Stimulated activated effector memory CD8-positive, alpha-beta T cell treated with anti-CD3 and anti-CD28 coated beads, Interleukin-12 subunit alpha, Interleukin-12 subunit beta, amount 100 ng/mL, for 72 hours (primary cell): ENCODE data around the gene DNAH17.

ENCODE experiments used
- ATAC-seq: fragments of 150-1000 bp; cut with Tn5 transposase; 2 replicates; pipeline ENCODE4 v1.10.0; 2021
- DNase-seq, 2 donors: peaks; one replicate each; pipeline ENCODE4 v3.0.0; 2021 to 2022; ENCODE audit warnings: low spot score in 2 of 2
- H3K27ac Mint-ChIP-seq: one replicate; pipeline ENCODE4 v1.8.0; 2022; ENCODE audit warnings: mild to moderate bottlenecking, mixed read lengths
- H3K36me3 Mint-ChIP-seq: one replicate; pipeline ENCODE4 v1.8.0; 2022; ENCODE audit warnings: mild to moderate bottlenecking, mixed read lengths
- H3K4me1 Mint-ChIP-seq: one replicate; pipeline ENCODE4 v1.8.0; 2022; ENCODE audit warnings: mixed read lengths
- H3K4me3 Mint-ChIP-seq: one replicate; pipeline ENCODE4 v1.8.0; 2022; ENCODE audit warnings: mild to moderate bottlenecking, mixed read lengths
- H3K9me3 Mint-ChIP-seq: one replicate; pipeline ENCODE4 v1.8.0; 2022; ENCODE audit warnings: mixed read lengths

The DNAH17 gene

GRCh38 chr17:78589885-78590284 lies 12.7 kb upstream of the DNAH17 start:
- ATAC-seq (no peak), DNase-seq (no peak)
- Mint-ChIP-seq H3K4me3 (no peak overlapping the region), H3K4me1 (peaks cover 5% of the 10 kb centered on the region), H3K9me3 (no peaks in the 10 kb centered on the region), H3K27ac (no peak overlapping the region), H3K36me3 (peaks cover 5% of the 10 kb centered on the region)

- H3K4me1 Mint-ChIP-seq = peaks cover 5% of the 10 kb centered on the region
- no peak overlapping the region for H3K4me3 Mint-ChIP-seq
- H3K27ac Mint-ChIP-seq = no peak overlapping the region
These were observed 12.0 kb upstream of the DNAH17 start for GRCh38 chr17:78589031-78589675.

GRCh38 chr17:78588258-78589030 lies 11.2 kb upstream of the DNAH17 start:
- ATAC-seq (no peak), DNase-seq (no peak)
- H3K36me3 Mint-ChIP-seq = peaks cover 5% of the 10 kb centered on the region
- no peak overlapping the region for H3K27ac Mint-ChIP-seq
- no peaks in the 10 kb centered on the region for H3K9me3 Mint-ChIP-seq
- H3K4me3 Mint-ChIP-seq = no peak overlapping the region
- peaks cover 9% of the 10 kb centered on the region for H3K4me1 Mint-ChIP-seq

More at GRCh38 chr17:78589031-78589675, 12.0 kb upstream of the DNAH17 start:
- peaks cover 5% of the 10 kb centered on the region for H3K36me3 Mint-ChIP-seq
- DNase-seq (no peak), ATAC-seq (no peak)
- no peaks in the 10 kb centered on the region for H3K9me3 Mint-ChIP-seq

GRCh38 chr17:78585006-78585630 lies 7.9 kb upstream of the DNAH17 start:
- ATAC-seq = no peak
- Mint-ChIP-seq H3K4me3 (no peak overlapping the region), H3K9me3 (no peaks in the 10 kb centered on the region), H3K27ac (no peak overlapping the region), H3K36me3 (peaks cover 5% of the 10 kb centered on the region), H3K4me1 (peaks cover 7% of the 10 kb centered on the region)
- no peak for DNase-seq

DNA sequence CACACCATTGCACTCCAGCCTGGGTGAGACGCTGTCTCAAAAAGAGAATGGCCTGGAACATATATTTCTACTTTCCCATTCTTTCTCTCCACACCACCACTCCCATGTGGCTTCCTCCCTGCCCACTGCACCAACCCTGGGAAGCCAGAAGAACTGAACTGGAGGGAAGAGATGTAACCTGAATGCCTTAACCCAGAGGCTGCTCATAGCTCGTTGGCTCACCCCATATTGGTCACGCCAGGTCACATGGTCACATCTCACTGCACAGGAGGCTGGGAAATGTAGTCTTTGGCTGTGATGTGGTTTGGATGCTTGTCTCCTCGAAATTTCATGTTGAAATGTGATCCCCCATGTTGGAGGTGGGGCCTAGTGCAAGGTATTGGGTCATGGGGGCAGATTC lies 5.9 kb upstream of the DNAH17 start:
- DNase-seq (no peak), ATAC-seq (peak; percentile 45)
- no peak overlapping the region for H3K27ac Mint-ChIP-seq
- H3K4me3 Mint-ChIP-seq = no peak overlapping the region
- H3K4me1 Mint-ChIP-seq = peaks cover 7% of the 10 kb centered on the region
- no peaks in the 10 kb centered on the region for H3K9me3 Mint-ChIP-seq
- H3K36me3 Mint-ChIP-seq = peaks cover 5% of the 10 kb centered on the region

- no peaks in the 10 kb centered on the region for H3K9me3 Mint-ChIP-seq
- no peak overlapping the region for H3K27ac Mint-ChIP-seq
- H3K4me3 Mint-ChIP-seq = no peak overlapping the region
These were observed 4.1 kb upstream of the DNAH17 start for GRCh38 chr17:78581304-78581703.

GRCh38 chr17:78580277-78580804 lies 3.1 kb upstream of the DNAH17 start:
- Mint-ChIP-seq H3K27ac (no peak overlapping the region), H3K36me3 (no peaks in the 10 kb centered on the region), H3K4me3 (no peak overlapping the region), H3K9me3 (no peaks in the 10 kb centered on the region), H3K4me1 (peaks cover 7% of the 10 kb centered on the region)
- ATAC-seq (no peak), DNase-seq (no peak)

More at GRCh38 chr17:78581304-78581703, 4.1 kb upstream of the DNAH17 start:
- DNase-seq (no peak), ATAC-seq (no peak)
- Mint-ChIP-seq H3K4me1 (peaks cover 7% of the 10 kb centered on the region), H3K36me3 (no peaks in the 10 kb centered on the region)

- Mint-ChIP-seq H3K9me3 (no peaks in the 10 kb centered on the region), H3K4me1 (no peaks in the 10 kb centered on the region), H3K36me3 (no peaks in the 10 kb centered on the region), H3K4me3 (no peak overlapping the region), H3K27ac (no peak overlapping the region)
- ATAC-seq (no peak), DNase-seq (no peak)
These were observed 645 bp downstream of the DNAH17 start for GRCh38 chr17:78576389-78577112.

DNA sequence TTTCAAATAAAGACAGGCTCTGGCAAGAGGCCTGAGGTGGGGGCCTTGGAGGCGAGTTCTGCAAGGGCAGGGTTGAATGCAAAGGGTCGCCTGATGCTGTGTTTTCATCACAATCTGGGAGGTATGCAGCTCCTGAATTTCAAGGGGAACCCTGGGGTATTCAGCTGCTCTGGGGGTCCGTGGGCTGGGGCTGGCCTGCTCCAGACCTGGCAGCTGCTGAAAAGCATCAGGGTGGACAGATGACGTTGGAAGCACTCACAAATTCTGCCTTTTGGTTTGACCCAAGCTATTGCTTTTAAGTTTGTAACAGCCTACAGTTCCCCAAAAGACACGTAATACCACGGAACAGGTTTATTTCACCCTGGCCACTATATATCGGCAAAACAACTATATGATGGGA lies 1.3 kb downstream of the DNAH17 start:
- no peak for ATAC-seq
- H3K27ac Mint-ChIP-seq = no peak overlapping the region
- H3K4me1 Mint-ChIP-seq = no peaks in the 10 kb centered on the region
- no peak overlapping the region for H3K4me3 Mint-ChIP-seq
- no peaks in the 10 kb centered on the region for H3K36me3 Mint-ChIP-seq
- no peak for DNase-seq
- H3K9me3 Mint-ChIP-seq = no peaks in the 10 kb centered on the region

- H3K4me3 Mint-ChIP-seq = no peak overlapping the region
- DNase-seq (no peak), ATAC-seq (no peak)
- H3K27ac Mint-ChIP-seq = no peak overlapping the region
- H3K4me1 Mint-ChIP-seq = no peaks in the 10 kb centered on the region
- H3K36me3 Mint-ChIP-seq = no peaks in the 10 kb centered on the region
- H3K9me3 Mint-ChIP-seq = no peaks in the 10 kb centered on the region
These were observed 1.9 kb downstream of the DNAH17 start for GRCh38 chr17:78575340-78575739.

DNA sequence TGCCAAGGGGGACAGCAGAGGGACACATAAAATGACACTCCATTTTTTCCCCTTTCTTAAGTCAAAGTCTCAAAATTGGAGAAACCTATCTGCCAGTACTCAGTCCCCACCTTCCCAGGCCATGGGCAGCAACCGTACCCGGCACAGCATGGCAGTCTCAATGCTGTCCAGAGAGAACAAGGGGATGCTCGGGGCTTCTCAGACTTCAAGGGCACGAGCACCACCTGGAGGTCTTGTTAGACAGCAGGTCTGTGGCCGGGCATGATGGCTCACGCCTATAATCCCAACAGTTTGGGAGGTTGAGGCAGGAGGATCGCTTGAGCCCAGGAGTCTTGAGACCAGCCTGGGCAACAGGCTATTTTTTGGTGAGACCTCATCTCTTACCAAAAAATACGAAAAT lies 3.2 kb downstream of the DNAH17 start:
- Mint-ChIP-seq H3K4me3 (no peak overlapping the region), H3K36me3 (no peaks in the 10 kb centered on the region), H3K27ac (no peak overlapping the region), H3K9me3 (no peaks in the 10 kb centered on the region), H3K4me1 (no peaks in the 10 kb centered on the region)
- ATAC-seq = no peak
- no peak for DNase-seq

DNA sequence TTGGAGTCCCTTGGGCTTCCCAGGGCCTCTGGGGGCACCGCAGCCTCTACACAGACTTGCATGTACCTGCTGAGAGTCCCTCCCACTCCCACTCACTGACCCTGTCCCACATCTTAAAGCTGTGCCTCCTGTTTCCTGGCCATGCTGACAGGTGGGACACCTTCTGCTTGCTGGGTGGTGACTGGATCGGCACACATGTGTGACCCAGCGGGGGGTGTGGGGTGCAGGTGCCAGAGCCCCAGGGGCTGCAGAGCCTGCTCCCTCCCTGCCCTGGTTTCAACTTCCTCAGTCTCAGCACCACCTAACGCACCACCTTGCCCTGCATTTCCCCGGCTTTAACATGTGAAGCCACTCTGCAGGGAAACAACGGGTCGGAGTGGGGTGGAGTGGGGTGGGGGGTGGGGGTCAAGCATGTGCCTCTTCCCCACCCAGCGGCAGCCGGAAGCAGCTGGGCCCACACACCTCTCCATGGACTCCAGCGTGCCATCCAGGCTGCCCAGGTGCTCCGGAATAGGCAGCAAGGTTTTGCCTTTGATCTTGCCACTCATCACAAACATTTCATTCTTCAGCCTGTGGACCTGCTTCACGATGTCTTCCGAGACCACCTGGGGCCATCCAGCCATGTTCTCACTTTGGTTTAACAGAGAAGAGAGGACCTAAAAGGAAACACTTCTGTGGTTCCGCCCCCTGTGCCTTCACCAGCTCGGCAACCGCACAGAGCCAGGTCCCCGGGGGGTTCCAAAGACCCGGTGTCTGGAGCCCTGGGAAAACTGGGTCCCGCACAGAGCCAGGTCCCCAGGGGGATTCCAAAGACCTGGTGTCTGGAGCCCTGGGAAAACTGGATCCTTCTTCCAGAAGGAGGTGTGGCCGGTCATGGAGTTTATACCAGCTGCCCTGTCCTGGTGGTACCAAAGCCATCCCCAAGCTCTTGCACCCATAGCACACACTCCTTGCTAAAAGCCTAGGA lies 4.7 kb downstream of the DNAH17 start:
- H3K36me3 Mint-ChIP-seq = no peaks in the 10 kb centered on the region
- H3K4me1 Mint-ChIP-seq = no peaks in the 10 kb centered on the region
- ATAC-seq = no peak
- H3K9me3 Mint-ChIP-seq = no peaks in the 10 kb centered on the region
- H3K27ac Mint-ChIP-seq = no peak overlapping the region
- H3K4me3 Mint-ChIP-seq = no peak overlapping the region
- DNase-seq = no peak

DNA sequence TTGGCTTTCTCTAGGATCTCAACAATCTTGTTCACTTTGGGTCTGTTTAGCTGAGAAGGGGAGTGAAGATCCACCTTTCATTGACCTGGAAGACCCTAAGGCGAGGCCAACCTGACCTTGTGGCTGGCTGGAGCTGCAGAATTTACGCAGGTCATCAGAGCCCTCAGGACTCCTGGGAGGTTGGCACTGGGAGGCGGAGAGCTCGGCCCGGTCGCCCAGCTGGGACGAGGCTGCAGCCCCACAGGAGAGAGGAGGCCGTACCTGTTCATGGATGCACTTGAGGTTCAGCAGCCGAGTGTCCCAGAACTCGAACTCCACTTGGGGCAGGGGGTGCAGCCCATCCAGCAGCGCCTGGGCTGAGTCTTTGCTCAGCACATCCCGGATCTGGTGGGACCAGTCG lies 5.9 kb downstream of the DNAH17 start:
- ATAC-seq = no peak
- H3K4me3 Mint-ChIP-seq = no peak overlapping the region
- no peak for DNase-seq
- H3K9me3 Mint-ChIP-seq = no peaks in the 10 kb centered on the region
- no peak overlapping the region for H3K27ac Mint-ChIP-seq
- H3K4me1 Mint-ChIP-seq = no peaks in the 10 kb centered on the region
- no peaks in the 10 kb centered on the region for H3K36me3 Mint-ChIP-seq

DNA sequence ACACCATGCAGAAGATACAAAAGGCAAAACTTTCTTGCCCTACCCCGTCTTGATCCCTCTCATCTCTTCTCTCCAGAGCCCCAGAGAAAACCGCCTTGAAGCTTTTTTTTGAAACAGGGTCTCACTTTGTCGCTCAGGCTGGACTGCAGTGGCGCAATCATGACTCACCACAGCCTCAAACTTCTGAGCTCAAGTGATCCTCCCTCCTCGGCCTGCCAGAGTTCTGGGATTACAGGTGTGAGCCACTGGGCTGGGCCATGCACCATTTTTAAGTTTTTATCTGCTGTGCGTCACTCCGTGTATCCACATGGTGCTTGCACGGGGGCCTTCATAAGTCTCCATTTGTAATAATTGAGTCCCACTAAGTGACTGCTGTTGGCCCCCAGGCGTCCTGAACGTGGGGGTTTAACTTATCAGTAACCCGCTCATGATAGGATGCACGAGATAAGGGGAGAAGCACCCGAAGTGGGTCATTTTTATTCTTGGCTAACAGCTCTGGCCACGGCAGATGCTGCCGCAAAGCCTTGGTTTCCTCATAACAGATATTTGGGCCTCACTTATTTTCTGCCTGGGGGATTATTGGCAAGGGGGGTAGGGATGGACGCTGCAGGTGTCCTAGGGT lies 8.6 kb downstream of the DNAH17 start:
- DNase-seq (no peak), ATAC-seq (no peak)
- Mint-ChIP-seq H3K4me1 (no peaks in the 10 kb centered on the region), H3K36me3 (no peaks in the 10 kb centered on the region), H3K4me3 (no peak overlapping the region), H3K9me3 (no peaks in the 10 kb centered on the region), H3K27ac (no peak overlapping the region)
